ENCODE results near the gene RAPGEF2. TPM values are rescaled to one million over a fixed set of nuclear protein-coding genes. Genes with fewer than 3 reads are reported as not detected.

Gene RAPGEF2
- total RNA-seq, 1 donor from 2014 or later, result 32.4 TPM

DNA sequence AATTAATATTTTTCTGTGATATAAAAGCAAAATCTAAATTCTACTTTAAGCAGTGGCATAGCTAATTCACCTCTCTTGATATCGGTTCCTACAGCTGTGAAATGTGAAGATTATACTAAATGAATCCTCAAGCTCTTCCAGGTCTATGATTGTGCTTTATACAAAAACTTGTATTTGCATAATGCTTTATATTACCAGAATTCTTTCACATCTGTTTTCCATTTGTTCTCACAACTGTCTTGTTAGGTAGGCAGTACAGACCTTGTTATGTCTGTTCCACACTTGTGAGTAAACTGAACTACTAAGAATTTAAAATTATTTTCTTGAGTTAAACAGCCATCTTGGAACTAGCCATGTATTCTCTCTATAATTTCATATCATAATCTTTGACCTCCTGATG is 184.9 kb downstream of the RAPGEF2 start:
- TF ChIP-seq CTCF (IDR thresholded peaks at IDR 0.05), result no peak
- no peak for TF ChIP-seq POLR2A (IDR thresholded peaks at IDR 0.05)
- no peak for TF ChIP-seq POLR2AphosphoS5 (IDR thresholded peaks at IDR 0.05; ENCODE audit: insufficient read depth in 1 of 2, low read depth in 1 of 2)
- H3K36me3 ChIP-seq, result no peaks in the 10 kb centered on the region
- no peak overlapping the region for H3K4me3 ChIP-seq
- H3K4me1 ChIP-seq, result no peaks in the 10 kb centered on the region
- intact Hi-C loops (cut with DNase I), result no loop called here
- H3K9me3 ChIP-seq, result no peaks in the 10 kb centered on the region
- H3K27ac ChIP-seq, result no peak overlapping the region
- DNase-seq (ENCODE audit: extremely low spot score in 2 of 2), result no peak
- no peaks in the 10 kb centered on the region for H3K27me3 ChIP-seq

- Histone ChIP-seq H3K9me3 (no peaks in the 10 kb centered on the region), H3K36me3 (no peaks in the 10 kb centered on the region), H3K27ac (no peak overlapping the region), H3K27me3 (no peaks in the 10 kb centered on the region), H3K4me3 (no peak overlapping the region), H3K4me1 (no peaks in the 10 kb centered on the region)
- no peak for TF ChIP-seq POLR2A (IDR thresholded peaks at IDR 0.05)
- DNase-seq (ENCODE audit: extremely low spot score in 2 of 2), result no peak
- intact Hi-C loops (cut with DNase I), result no loop called here
Observed at GRCh38 chr4:159289682-159290081, 186.8 kb downstream of the RAPGEF2 start.

DNA sequence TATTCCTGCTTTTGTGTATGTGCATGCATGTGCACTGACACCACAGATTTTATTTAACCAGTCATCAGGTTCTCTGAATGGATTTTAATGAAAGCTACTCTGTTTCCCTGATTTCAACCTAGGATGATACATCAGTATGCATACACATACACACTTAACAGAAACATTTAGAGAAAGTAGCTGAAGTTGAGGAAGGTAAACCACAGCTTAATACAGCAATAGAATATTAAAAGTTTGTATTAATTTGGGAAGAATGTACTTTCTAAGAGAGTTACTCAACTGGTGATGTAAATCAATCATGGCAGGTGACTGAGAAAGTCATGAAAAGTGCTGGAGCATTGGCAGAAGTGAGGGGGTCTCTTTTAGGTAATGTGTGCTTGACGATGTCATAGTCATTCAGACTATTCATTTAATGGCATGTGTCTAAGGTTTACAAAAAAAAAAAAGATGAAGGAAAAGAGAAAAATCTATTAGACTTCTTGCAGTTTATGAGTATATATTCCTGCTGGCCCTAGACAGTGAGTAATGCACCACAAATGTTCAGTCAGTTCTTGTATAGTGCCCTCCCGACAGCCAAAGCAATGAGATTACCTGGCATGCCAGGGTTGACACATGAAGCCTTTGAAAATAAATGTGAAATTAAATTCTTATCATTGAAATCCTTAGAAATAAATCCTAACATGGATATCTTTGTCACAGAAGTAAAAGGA is 187.6 kb downstream of the RAPGEF2 start:
- Histone ChIP-seq H3K36me3 (no peaks in the 10 kb centered on the region), H3K4me3 (no peak overlapping the region), H3K27me3 (no peaks in the 10 kb centered on the region), H3K9me3 (no peaks in the 10 kb centered on the region), H3K4me1 (peaks cover 3% of the 10 kb centered on the region), H3K27ac (no peak overlapping the region)
- TF ChIP-seq POLR2AphosphoS5 (IDR thresholded peaks at IDR 0.05; ENCODE audit: insufficient read depth in 1 of 2, low read depth in 1 of 2) (no peak), POLR2A (IDR thresholded peaks at IDR 0.05) (no peak), CTCF (IDR thresholded peaks at IDR 0.05) (no peak)
- intact Hi-C loops (cut with DNase I), result no loop called here
- no peak for DNase-seq (ENCODE audit: extremely low spot score in 2 of 2)

DNA sequence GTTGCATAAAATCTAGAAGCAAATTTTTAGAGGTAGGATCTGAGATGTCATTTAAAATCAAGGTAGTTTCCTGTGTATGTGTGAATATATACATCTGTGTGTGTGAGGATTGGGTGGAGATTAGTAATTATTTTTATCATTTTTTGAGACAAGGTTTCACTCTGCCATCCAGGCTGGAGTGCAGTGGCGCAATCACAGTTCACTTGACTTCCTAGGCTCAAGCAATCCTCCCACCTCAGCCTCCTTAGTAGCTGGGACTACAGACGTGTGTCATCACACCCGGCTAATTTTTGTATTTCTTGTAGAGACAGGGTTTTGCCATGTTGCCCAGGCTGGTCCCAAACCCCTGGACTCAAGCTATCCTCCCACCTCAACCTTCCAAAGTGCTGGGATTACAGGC is 188.3 kb downstream of the RAPGEF2 start:
- H3K9me3 ChIP-seq, result no peaks in the 10 kb centered on the region
- intact Hi-C loops (cut with DNase I), result no loop called here
- TF ChIP-seq CTCF (IDR thresholded peaks at IDR 0.05), result no peak
- TF ChIP-seq POLR2A (IDR thresholded peaks at IDR 0.05), result no peak
- no peak for TF ChIP-seq POLR2AphosphoS5 (IDR thresholded peaks at IDR 0.05; ENCODE audit: insufficient read depth in 1 of 2, low read depth in 1 of 2)
- H3K4me1 ChIP-seq, result peaks cover 10% of the 10 kb centered on the region
- no peak overlapping the region for H3K4me3 ChIP-seq
- H3K27ac ChIP-seq, result no peak overlapping the region
- no peak for DNase-seq (ENCODE audit: extremely low spot score in 2 of 2)
- no peaks in the 10 kb centered on the region for H3K36me3 ChIP-seq
- no peaks in the 10 kb centered on the region for H3K27me3 ChIP-seq

GRCh38 chr4:159292137-159292896 is 189.4 kb downstream of the RAPGEF2 start:
- Histone ChIP-seq H3K9me3 (no peaks in the 10 kb centered on the region), H3K27me3 (no peaks in the 10 kb centered on the region), H3K27ac (no peak overlapping the region), H3K36me3 (no peaks in the 10 kb centered on the region), H3K4me1 (peaks cover 19% of the 10 kb centered on the region), H3K4me3 (no peak overlapping the region)
- no peak for TF ChIP-seq CTCF (IDR thresholded peaks at IDR 0.05)
- TF ChIP-seq POLR2A (IDR thresholded peaks at IDR 0.05), result no peak
- TF ChIP-seq POLR2AphosphoS5 (IDR thresholded peaks at IDR 0.05; ENCODE audit: insufficient read depth in 1 of 2, low read depth in 1 of 2), result no peak
- intact Hi-C loops (cut with DNase I), result no loop called here
- no peak for DNase-seq (ENCODE audit: extremely low spot score in 2 of 2)
